K562 (cell line): Measurements from ENCODE around the gene SPAG17. TPM values are rescaled to one million over a fixed set of nuclear protein-coding genes. Genes with fewer than 3 reads are reported as not detected.

Source experiments
- ATAC-seq: fragments of 200-7000 bp; cut with Tn5 transposase; 3 replicates; pipeline ENCODE4 v1.9.1; 2020; ENCODE audit warnings: moderate library complexity
- BruUV-seq: library from RNA; stranded (reverse); fragments of 400-500 nt; replicated peaks from 2 replicates; lab custom pipeline; 2021; lab: Mats Ljungman, UMichigan
- CTCF ChIA-PET: fragments of 300-600 bp; formaldehyde crosslinking; extraction: SDS; loops from one replicate; lab custom pipeline; 2021; ENCODE audit warnings: low intra/inter-chr PET ratio; lab: Yijun Ruan, JAX
- POLR2A ChIA-PET: fragments of 300-600, 350-650 bp; sonication (Branson Sonifier 250); formaldehyde crosslinking; extraction: SDS; loops from one replicate; lab custom pipeline; 2021; ENCODE audit warnings: antibody characterized with exemption, inconsistent platforms; lab: Yijun Ruan, JAX
- DNase-seq, 4 experiments: peaks; one replicate each; pipeline versions ENCODE4 v3.0.0 to v3.0.0-alpha.2; 2011 to 2018; ENCODE audit warnings: low spot score in 3 of 4, mixed read lengths in 3 of 4; ENCODE audit errors: extremely low read depth in 1 of 4
- FAIRE-seq: peaks from 2 replicates; lab custom pipeline; 2011; peaks lifted over from hg19 to GRCh38; lab: Jason Lieb, UNC
- H2AFZ ChIP-seq: 2 replicates; pipeline ENCODE4 v1.6.0; 2011; ENCODE audit warnings: low read depth, low read length, control low read depth, inconsistent platforms
- H3K27ac ChIP-seq: fragments of 200-600 bp; 3 replicates; pipeline ENCODE4 v1.8.0; 2011; ENCODE audit warnings: low read depth, mild to moderate bottlenecking, control low read depth, inconsistent platforms, low read length, moderate library complexity, mixed read lengths; ENCODE audit errors: extremely low read depth
- H3K27me3 ChIP-seq, 2 experiments: fragments of 300-600 bp in 1 of 2; 2 replicates in 1 of 2; 3 replicates in 1 of 2; pipeline versions ENCODE4 v1.6.0 to v1.8.0; 2011; ENCODE audit warnings: inconsistent platforms in 2 of 2, low read length in 2 of 2, mild to moderate bottlenecking in 1 of 2, mixed read lengths in 1 of 2, moderate library complexity in 1 of 2; ENCODE audit not compliant: control insufficient read depth in 2 of 2, insufficient read depth in 2 of 2
- H3K36me3 ChIP-seq: fragments of 300-600 bp; 3 replicates; pipeline ENCODE4 v1.8.0; 2011; ENCODE audit warnings: mild to moderate bottlenecking, low read length, inconsistent platforms; ENCODE audit not compliant: control insufficient read depth, insufficient read depth
- H3K4me1 ChIP-seq, 2 experiments: fragments of 200-600 bp in 1 of 2; replicated peaks in 1 of 2; 2 replicates in 1 of 2; 3 replicates in 1 of 2; pipeline versions ENCODE4 v1.5.1 to v1.8.0; 2011; ENCODE audit warnings: inconsistent platforms in 2 of 2, low read length in 2 of 2, mild to moderate bottlenecking in 1 of 2, mixed read lengths in 1 of 2, moderate library complexity in 1 of 2; ENCODE audit not compliant: control insufficient read depth in 2 of 2, insufficient read depth in 2 of 2
- H3K4me2 ChIP-seq: 2 replicates; pipeline ENCODE4 v1.6.1; 2011; ENCODE audit warnings: low read length, control low read depth, inconsistent platforms, mixed read lengths; ENCODE audit not compliant: insufficient read depth
- H3K4me3 ChIP-seq: fragments of 200-600 bp; sonication (generic), shearing (Covaris generic); 2 replicates; pipeline ENCODE4 v1.5.1; 2016; ENCODE audit warnings: control low read depth, inconsistent platforms
- H3K79me2 ChIP-seq: fragments of 200-600 bp; 3 replicates; pipeline ENCODE4 v1.8.0; 2011; ENCODE audit warnings: low read length, inconsistent platforms; ENCODE audit not compliant: control insufficient read depth, insufficient read depth
- H3K9ac ChIP-seq, 2 experiments: 2 replicates each; pipeline versions ENCODE4 v1.6.0 to v1.6.1; 2011; ENCODE audit warnings: low read depth in 2 of 2, low read length in 2 of 2, control low read depth in 1 of 2, inconsistent platforms in 1 of 2, mild to moderate bottlenecking in 1 of 2, mixed read lengths in 1 of 2; ENCODE audit not compliant: insufficient read depth in 1 of 2
- H3K9me1 ChIP-seq: one replicate; pipeline ENCODE4 v1.6.0; 2011; ENCODE audit warnings: inconsistent platforms, mild to moderate bottlenecking, low read length, moderate library complexity; ENCODE audit not compliant: control insufficient read depth, insufficient read depth
- H3K9me3 ChIP-seq: replicated peaks from 2 replicates; pipeline ENCODE4 v1.5.1; 2011; ENCODE audit warnings: low read depth, low read length, inconsistent platforms; ENCODE audit not compliant: control insufficient read depth, insufficient read depth
- H4K20me1 ChIP-seq: replicated peaks from 2 replicates; pipeline ENCODE4 v1.6.1; 2011; ENCODE audit warnings: low read length, inconsistent platforms, mixed read lengths; ENCODE audit not compliant: control insufficient read depth, insufficient read depth
- ARID1B ChIP-seq: fragments of 450-650 bp; IDR thresholded peaks from 2 replicates; pipeline ENCODE4 v1.6.1; 2016; ENCODE audit warnings: antibody characterized with exemption, mild to moderate bottlenecking, inconsistent platforms
- ARID4B ChIP-seq: sonication (generic); formaldehyde crosslinking; IDR thresholded peaks from 2 replicates; pipeline ENCODE4 v1.8.0; 2022; ENCODE audit warnings: mild to moderate bottlenecking, missing genetic modification reagents
- BMI1 ChIP-seq: fragments of 150-350 bp; IDR thresholded peaks from 2 replicates; pipeline ENCODE4 v1.6.1; 2014; ENCODE audit warnings: low read length
- FOSL1 ChIP-seq: fragments of 200-800 bp; sonication (Bioruptor generic); conservative IDR thresholded peaks from 2 replicates; pipeline ENCODE4 v1.6.1; 2016; ENCODE audit warnings: missing genetic modification characterization, missing compliant biosample characterization
- MXI1 ChIP-seq: IDR thresholded peaks from 2 replicates; pipeline ENCODE4 v1.6.1; 2011; ENCODE audit warnings: low read depth, mild to moderate bottlenecking, improper control_type of control experiment, low read length
- SREBF2 ChIP-seq: sonication (generic); formaldehyde crosslinking; IDR thresholded peaks from 2 replicates; pipeline ENCODE4 v1.4.0; 2020; ENCODE audit warnings: mild to moderate bottlenecking, missing genetic modification reagents
- ZNF431 ChIP-seq: sonication (generic); formaldehyde crosslinking; IDR thresholded peaks from 2 replicates; pipeline ENCODE4 v1.8.0; 2022; ENCODE audit warnings: mild to moderate bottlenecking, missing genetic modification reagents
- WGBS: fragments of 100-300 bp; shearing (Covaris generic); methylation state at CpG from one replicate; pipeline ENCODE4 v1.1.6; 2016; ENCODE audit warnings: low coverage, mixed read lengths; ENCODE audit not compliant: insufficient coverage; ENCODE audit errors: missing lambda C conversion rate; 5-methylcytosine and 5-hydroxymethylcytosine counted together
- in situ Hi-C: fragments of 300-500 bp; cut with MboI; formaldehyde crosslinking; loops from 4 replicates; pipeline ENCODE4 v1.15.0; 2018; ENCODE audit warnings: inconsistent platforms, mixed read lengths
- intact Hi-C: fragments of 100-400 bp; cut with micrococcal nuclease; formaldehyde crosslinking; loops from 2 replicates; pipeline ENCODE4 v1.14.2; 2022
- polyA plus RNA-seq, 8 experiments: library from polyadenylated mRNA; depleted of rRNA in 4 of 8; stranded (reverse) in 5 of 8; unstranded in 3 of 8; fragments of >200 nt; fragmentation: Nextera tagmentation in 2 of 8; fragmentation: Illumina TruSeq in 1 of 8; extraction: Ambion mirVana in 2 of 8; extraction: Trizol in 1 of 8; gene quantifications; 2 replicates each; pipeline versions ENCODE4 v1.2.1 to v1.2.3, GENCODE V29; 2011 to 2014; ENCODE audit warnings: inconsistent platforms in 1 of 8, missing spikeins in 1 of 8
- total RNA-seq, 7 experiments: library from RNA; depleted of rRNA in 6 of 7; stranded (reverse); fragments of >200 nt in 6 of 7; fragmentation: Illumina TruSeq in 2 of 7; extraction: Trizol in 2 of 7; gene quantifications; 2 replicates each; pipeline versions ENCODE4 v1.2.1 to v1.2.3, GENCODE V29; 2011 to 2021; ENCODE audit warnings: low replicate concordance in 1 of 7

The SPAG17 gene
- total and polyA plus RNA-seq, 9 of the 15 experiments (the other 6 are each of a cell fraction or from before 2014, with no cell fraction given): 0.07 to 2.1 (median 1.5) TPM

DNA sequence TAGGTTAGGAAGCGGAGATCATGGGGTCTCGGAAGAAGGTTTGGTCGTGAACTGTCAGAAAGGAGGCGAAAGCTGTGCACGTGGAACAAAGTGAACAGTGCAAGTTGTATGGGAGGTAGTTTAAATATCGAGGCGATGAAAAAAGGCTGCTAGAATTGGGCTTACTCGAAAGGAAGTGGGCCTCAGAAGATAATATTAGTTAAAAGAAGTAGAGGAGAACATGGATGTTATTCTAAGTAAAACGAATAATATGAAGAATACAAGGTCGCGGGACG is 254.9 kb downstream of the SPAG17 start:
- peak overlapping the region; percentile 78 for H3K4me3 ChIP-seq
- WGBS: 2% methylated on average over 12 of the region's 12 CpGs
- BruUV-seq: no TSS peak
- CTCF ChIA-PET: no interaction called here
- H2AFZ ChIP-seq: peak overlapping the region; percentile 94
- TF ChIP-seq BMI1 (no peak), ARID1B (0 out of 2 replicates have a peak, but pooled peaks have one; percentile 5), FOSL1 (tag) (0 out of 2 replicates have a peak, but pooled peaks have one; percentile 15), ARID4B (CRISPR knock-in tag) (no peak), ZNF431 (CRISPR knock-in tag) (0 out of 2 replicates have a peak, but pooled peaks have one; percentile 5), MXI1 (peak; percentile 13; the same call in 1 of the 2 replicates), SREBF2 (CRISPR knock-in tag) (no peak)
- peak overlapping the region; percentile 100 for H3K4me2 ChIP-seq
- peak overlapping the region; percentile 64 for H3K27ac ChIP-seq
- FAIRE-seq (no peak), ATAC-seq (peak; percentile 1), DNase-seq (no peak)
- H3K27me3 ChIP-seq: no peaks in the 10 kb centered on the region
- POLR2A ChIA-PET: interaction anchor here (1.0 to 4.4 kb wide), 7 partner anchors 12 to 1211 kb away, joined by 3 to 30 read pairs (median 4); no protein-coding TSS in a partner anchor
- peaks cover 80% of the 10 kb centered on the region for H3K79me2 ChIP-seq
- peak overlapping the region; percentile 86 to 96 for H3K9ac ChIP-seq
- peaks cover 4% of the 10 kb centered on the region; the same call in 1 of the 2 replicates for H4K20me1 ChIP-seq
- in situ Hi-C loops (no loop called here), intact Hi-C loops (no loop called here)
- H3K4me1 ChIP-seq: peaks cover 7 to 8% of the 10 kb centered on the region in 2 experiments; a peak in 2 of 5 replicates
- H3K9me1 ChIP-seq: no peaks in the 10 kb centered on the region
- H3K36me3 ChIP-seq: peaks cover 36% of the 10 kb centered on the region
- no peaks in the 10 kb centered on the region for H3K9me3 ChIP-seq
